NAMALWA (cell line): Measurements from ENCODE around the gene TAPBPL.
"Not testable (repeated sequence)": the region's sequence is repeated elsewhere in the genome, so short reads cannot be mapped to it uniquely, and the experiment has no call there.

Source experiments
- DNase-seq: peaks from one replicate; pipeline ENCODE4 v3.0.0-alpha.2; 2015; ENCODE audit warnings: low spot score

The TAPBPL gene

GRCh38 chr12:6462234-6462995 lies 10.6 kb downstream of the TAPBPL start:
- DNase-seq = no peak

- DNase-seq = peak; percentile 21
Observed at GRCh38 chr12:6463216-6463615, 11.4 kb downstream of the TAPBPL start.

GRCh38 chr12:6463858-6464257 lies 12.0 kb downstream of the TAPBPL start:
- DNase-seq = no peak

GRCh38 chr12:6464531-6464930 lies 12.7 kb downstream of the TAPBPL start:
- no peak for DNase-seq

GRCh38 chr12:6465467-6466183 lies 13.8 kb downstream of the TAPBPL start:
- peak; percentile 80 for DNase-seq

- no peak for DNase-seq
Observed at GRCh38 chr12:6466184-6466573, 14.3 kb downstream of the TAPBPL start.

GRCh38 chr12:6466751-6467150 lies 14.9 kb downstream of the TAPBPL start:
- not testable (repeated sequence) for DNase-seq

GRCh38 chr12:6467571-6468282 lies 15.9 kb downstream of the TAPBPL start:
- DNase-seq = not testable (repeated sequence)

- DNase-seq = no peak
Observed at GRCh38 chr12:6468283-6468575, 16.4 kb downstream of the TAPBPL start.

GRCh38 chr12:6469092-6469491 lies 17.2 kb downstream of the TAPBPL start:
- peak; percentile 27 for DNase-seq

- DNase-seq = peak; percentile 56
Observed at GRCh38 chr12:6469609-6470374, 17.9 kb downstream of the TAPBPL start.

GRCh38 chr12:6470375-6471163 lies 18.7 kb downstream of the TAPBPL start, which contains the start of gene VAMP1:
VAMP1 (minus strand) TSS chr12:6470677; CDS start chr12:6470531, 146 bp downstream.
- DNase-seq = peak; percentile 98

- no peak for DNase-seq
Observed at GRCh38 chr12:6471989-6472360, 20.1 kb downstream of the TAPBPL start.

GRCh38 chr12:6472491-6472890 lies 20.6 kb downstream of the TAPBPL start:
- no peak for DNase-seq

GRCh38 chr12:6475233-6475975 lies 23.6 kb downstream of the TAPBPL start:
- DNase-seq = not testable (repeated sequence)

GRCh38 chr12:6476489-6476888 lies 24.6 kb downstream of the TAPBPL start:
- DNase-seq = no peak

GRCh38 chr12:6477601-6478377 lies 25.9 kb downstream of the TAPBPL start:
- DNase-seq = not testable (repeated sequence)

GRCh38 chr12:6478416-6478815 lies 26.6 kb downstream of the TAPBPL start:
- DNase-seq = no peak

GRCh38 chr12:6488240-6488639 lies 36.4 kb downstream of the TAPBPL start:
- DNase-seq = no peak

GRCh38 chr12:6489449-6489848 lies 37.6 kb downstream of the TAPBPL start:
- no peak for DNase-seq
